ENCODE data around the gene BBS9.

The BBS9 gene

DNA sequence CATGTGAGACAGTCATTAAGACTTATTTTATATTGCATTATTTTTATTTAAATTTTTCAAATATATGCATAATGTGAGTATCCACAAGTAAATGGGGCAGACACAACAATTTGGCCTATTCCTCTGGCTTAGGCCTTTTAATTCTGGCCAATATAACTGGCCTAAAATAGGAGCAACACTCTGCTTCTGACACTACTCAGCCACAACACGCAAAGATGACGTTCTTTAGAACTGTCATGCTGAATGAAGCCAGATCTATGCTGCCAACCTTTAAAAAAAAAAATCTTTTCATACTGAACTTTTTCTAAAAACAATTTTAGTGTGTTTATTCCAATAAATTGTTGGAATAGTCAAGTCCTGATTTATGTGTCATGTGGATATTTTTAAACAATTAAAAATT is 421.0 kb downstream of the BBS9 start:
- TF ChIP-seq CTCF (IDR thresholded peaks at IDR 0.05; ENCODE audit: low read depth, low read length), result no peak
- in situ Hi-C loops (cut with HindIII; ENCODE audit: low sequenced_read_pairs), result no loop called here
- DNase-seq (ENCODE audit: low read depth, low spot score), result no peak
- H3K4me3 ChIP-seq (ENCODE audit: low read depth, low read length), result no peak overlapping the region

GRCh38 chr7:33550979-33551378 is 421.6 kb downstream of the BBS9 start:
- in situ Hi-C loops (cut with HindIII; ENCODE audit: low sequenced_read_pairs), result no loop called here
- no peak overlapping the region for H3K4me3 ChIP-seq (ENCODE audit: low read depth, low read length)
- TF ChIP-seq CTCF (IDR thresholded peaks at IDR 0.05; ENCODE audit: low read depth, low read length), result no peak
- no peak for DNase-seq (ENCODE audit: low read depth, low spot score)

GRCh38 chr7:33554046-33554445 is 424.7 kb downstream of the BBS9 start:
- H3K4me3 ChIP-seq (ENCODE audit: low read depth, low read length), result no peak overlapping the region
- no peak for TF ChIP-seq CTCF (IDR thresholded peaks at IDR 0.05; ENCODE audit: low read depth, low read length)
- in situ Hi-C loops (cut with HindIII; ENCODE audit: low sequenced_read_pairs), result no loop called here
- DNase-seq (ENCODE audit: low read depth, low spot score), result no peak

DNA sequence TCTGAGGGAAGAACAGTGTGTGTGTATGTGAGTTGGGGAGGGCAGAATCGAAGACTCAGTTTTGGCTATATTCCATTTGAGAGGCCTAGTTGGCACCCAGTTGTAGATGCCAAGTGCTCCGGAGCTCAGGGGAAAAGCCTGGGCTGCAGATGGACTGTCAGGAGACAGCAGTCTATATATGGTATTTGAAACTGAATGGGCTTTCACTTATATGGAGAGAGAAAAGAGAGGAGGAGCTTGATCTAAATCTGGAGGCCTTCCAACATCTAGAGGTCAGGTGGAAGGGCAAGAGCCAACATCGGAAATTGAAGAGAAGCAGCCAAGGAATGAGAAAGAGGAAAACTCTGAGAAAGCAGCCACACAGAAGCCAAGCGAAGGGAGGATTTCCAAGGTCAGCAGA is 425.2 kb downstream of the BBS9 start:
- no peak overlapping the region for H3K4me3 ChIP-seq (ENCODE audit: low read depth, low read length)
- no peak for TF ChIP-seq CTCF (IDR thresholded peaks at IDR 0.05; ENCODE audit: low read depth, low read length)
- DNase-seq (ENCODE audit: low read depth, low spot score), result no peak
- in situ Hi-C loops (cut with HindIII; ENCODE audit: low sequenced_read_pairs), result no loop called here

DNA sequence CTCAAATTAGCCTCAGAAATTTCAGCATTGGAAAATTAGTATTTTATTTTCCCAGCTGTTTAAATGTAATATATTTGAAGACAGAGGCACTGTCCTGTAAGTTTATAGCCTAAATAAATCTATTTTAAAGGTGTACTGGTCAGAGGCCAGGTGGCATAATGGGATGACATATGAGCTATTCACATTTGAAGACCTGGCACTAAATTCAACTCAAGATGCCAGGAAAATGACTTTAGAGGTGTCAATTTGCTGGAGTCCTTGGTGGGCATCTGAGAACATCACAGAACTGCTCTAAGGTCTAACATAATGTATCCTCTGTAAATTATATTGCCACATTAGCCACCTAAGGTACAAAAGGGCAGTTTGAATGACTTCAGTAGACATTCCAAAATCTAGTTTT is 427.1 kb downstream of the BBS9 start:
- TF ChIP-seq CTCF (IDR thresholded peaks at IDR 0.05; ENCODE audit: low read depth, low read length), result no peak
- in situ Hi-C loops (cut with HindIII; ENCODE audit: low sequenced_read_pairs), result no loop called here
- no peak overlapping the region for H3K4me3 ChIP-seq (ENCODE audit: low read depth, low read length)
- DNase-seq (ENCODE audit: low read depth, low spot score), result no peak

DNA sequence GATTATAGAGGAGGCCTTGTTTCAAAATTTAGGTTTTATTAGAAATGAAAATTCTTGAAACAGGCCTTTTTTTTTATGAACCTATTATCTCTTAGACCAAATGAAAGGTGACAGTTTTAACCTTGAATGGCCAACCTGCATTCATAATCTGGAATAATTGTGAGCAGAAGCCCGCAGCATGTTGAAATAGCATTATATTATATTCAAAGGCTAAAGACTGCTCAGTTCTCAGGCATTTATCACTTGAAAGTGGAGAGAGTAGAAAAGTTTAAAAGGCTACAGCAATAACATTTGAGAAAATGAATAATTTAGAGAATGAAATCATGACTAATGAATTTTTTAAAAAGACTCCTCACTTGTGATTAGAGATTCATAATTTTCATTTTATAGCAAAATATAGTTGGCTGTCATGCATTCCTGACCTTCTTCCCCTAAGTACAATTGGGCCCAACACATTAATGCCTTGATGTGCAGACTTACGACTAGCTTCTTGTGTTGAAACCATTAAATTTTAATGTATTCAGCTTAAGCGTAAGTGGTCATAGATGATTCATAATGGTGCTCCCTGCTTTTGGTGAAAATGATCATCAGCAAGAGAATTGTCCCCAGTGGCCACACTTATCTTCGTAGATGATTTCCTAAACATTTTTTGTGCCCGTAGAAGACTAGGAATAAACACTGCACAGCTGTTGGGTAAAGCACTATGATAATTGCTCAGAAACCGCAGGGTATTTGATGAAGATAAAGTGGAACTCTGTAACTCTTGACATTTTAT is 429.4 kb downstream of the BBS9 start:
- DNase-seq (ENCODE audit: low read depth, low spot score), result no peak
- in situ Hi-C loops (cut with HindIII; ENCODE audit: low sequenced_read_pairs), result no loop called here
- no peak for TF ChIP-seq CTCF (IDR thresholded peaks at IDR 0.05; ENCODE audit: low read depth, low read length)
- no peak overlapping the region for H3K4me3 ChIP-seq (ENCODE audit: low read depth, low read length)

Data from astrocyte of the spinal cord (primary cell).